DND-41 (cell line): ENCODE measurements around the gene ABHD16B.

Experiments
- ATAC-seq: fragments of 200-7000 bp; cut with Tn5 transposase; 3 replicates; pipeline ENCODE4 v1.9.1; 2021; ENCODE audit warnings: low read depth; ENCODE audit not compliant: insufficient read depth
- DNase-seq: peaks from one replicate; pipeline ENCODE4 v3.0.0-alpha.2; 2020
- H2AFZ ChIP-seq: 2 replicates; pipeline ENCODE4 v1.6.0; 2012; ENCODE audit warnings: low read depth, low read length
- H3K27ac ChIP-seq: 2 replicates; pipeline ENCODE4 v1.5.1; 2012; ENCODE audit warnings: low read length, inconsistent platforms
- H3K27me3 ChIP-seq: fragments of 200-600 bp; sonication (generic); 2 replicates; pipeline ENCODE4 v1.6.0; 2012; ENCODE audit warnings: low read length, mild to moderate bottlenecking, inconsistent platforms; ENCODE audit not compliant: insufficient read depth, poor library complexity
- H3K36me3 ChIP-seq: 2 replicates; pipeline ENCODE4 v1.5.1; 2012; ENCODE audit warnings: low read length, inconsistent platforms; ENCODE audit not compliant: insufficient read depth
- H3K4me1 ChIP-seq: 2 replicates; pipeline ENCODE4 v1.5.1; 2012; ENCODE audit warnings: mild to moderate bottlenecking, low read length; ENCODE audit not compliant: insufficient read depth
- H3K4me2 ChIP-seq: 2 replicates; pipeline ENCODE4 v1.6.0; 2012; ENCODE audit warnings: mild to moderate bottlenecking, moderate library complexity, low read length, inconsistent platforms; ENCODE audit not compliant: insufficient read depth
- H3K4me3 ChIP-seq, 2 experiments: fragments of 200-600 bp in 1 of 2; shearing (Covaris generic) in 1 of 2; 2 replicates each; pipeline ENCODE4 v1.5.1; 2012 to 2016; ENCODE audit warnings: inconsistent platforms in 2 of 2, low read length in 2 of 2, mild to moderate bottlenecking in 2 of 2, low read depth in 1 of 2, moderate library complexity in 1 of 2
- H3K79me2 ChIP-seq: 2 replicates; pipeline ENCODE4 v1.6.0; 2012; ENCODE audit warnings: low read length, inconsistent platforms; ENCODE audit not compliant: insufficient read depth
- H3K9ac ChIP-seq: 2 replicates; pipeline ENCODE4 v1.6.0; 2012; ENCODE audit warnings: low read depth, mild to moderate bottlenecking, inconsistent platforms, low read length, moderate library complexity
- H3K9me3 ChIP-seq: 2 replicates; pipeline ENCODE4 v1.5.1; 2012; ENCODE audit warnings: low read length, moderate library complexity, mild to moderate bottlenecking, inconsistent platforms; ENCODE audit not compliant: insufficient read depth, severe bottlenecking
- H4K20me1 ChIP-seq: 2 replicates; pipeline ENCODE4 v1.6.0; 2012; ENCODE audit warnings: low read length; ENCODE audit not compliant: insufficient read depth
- CTCF ChIP-seq: IDR thresholded peaks from 2 replicates; pipeline ENCODE4 v1.5.1; 2012; ENCODE audit warnings: borderline replicate concordance, low read length, moderate library complexity, mild to moderate bottlenecking; ENCODE audit not compliant: poor library complexity, severe bottlenecking; ENCODE audit errors: extremely low read depth
- EZH2 ChIP-seq: IDR thresholded peaks from 3 replicates; pipeline ENCODE4 v1.6.1; 2012; ENCODE audit warnings: borderline replicate concordance, low read depth, mild to moderate bottlenecking, moderate library complexity, low read length, inconsistent platforms; ENCODE audit not compliant: severe bottlenecking

Gene ABHD16B

DNA sequence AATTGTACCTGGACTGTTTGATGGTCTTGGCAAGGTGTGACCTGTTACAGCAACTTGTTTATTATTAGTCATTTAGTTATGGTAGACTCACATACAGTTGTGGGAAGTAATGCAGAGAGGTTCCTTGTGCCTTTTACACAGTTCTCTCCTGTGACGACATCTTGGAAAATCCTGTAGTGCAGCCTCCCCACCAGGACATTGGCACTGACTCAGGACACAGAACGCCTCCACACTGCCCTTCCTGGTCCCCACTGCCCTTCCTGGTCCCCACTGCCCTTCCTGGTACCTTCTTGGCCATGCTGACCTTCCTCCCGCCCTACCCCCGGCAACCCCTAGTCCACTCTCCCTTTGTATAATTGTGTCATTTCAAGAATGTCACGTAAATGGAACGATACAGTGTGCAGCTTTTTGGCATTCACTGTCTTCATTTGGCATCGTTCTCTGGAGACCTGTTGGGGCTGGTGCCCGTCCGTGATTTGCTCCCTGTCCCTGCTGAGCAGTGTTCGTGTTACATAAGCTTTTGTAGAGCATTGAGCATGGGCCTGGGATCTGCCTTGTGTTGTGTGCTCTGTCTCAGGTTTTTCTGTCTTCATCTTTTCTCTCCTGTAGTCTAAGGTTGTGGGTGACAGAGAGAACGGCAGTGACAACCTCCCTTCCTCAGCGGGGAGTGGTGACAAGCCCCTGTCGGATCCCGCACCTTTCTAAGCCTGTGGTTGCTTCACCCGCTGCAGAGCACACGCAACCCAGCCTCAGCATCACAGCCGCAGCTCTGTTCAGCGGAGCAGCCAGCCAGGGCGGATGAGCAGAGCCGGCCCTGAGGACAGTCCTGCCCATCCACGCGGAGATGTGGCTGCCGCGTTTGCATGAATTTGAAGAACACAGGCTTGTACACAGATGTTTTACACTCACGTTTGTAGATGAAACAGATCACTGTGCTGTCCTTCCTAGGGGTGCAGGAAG lies 28.2 kb downstream of the ABHD16B start:
- Histone ChIP-seq H4K20me1 (peaks cover 26% of the 10 kb centered on the region), H3K27me3 (no peaks in the 10 kb centered on the region), H3K27ac (no peak overlapping the region), H3K4me3 (no peak overlapping the region), H3K4me1 (peaks cover 3% of the 10 kb centered on the region), H3K9ac (no peak overlapping the region), H3K4me2 (no peak overlapping the region), H2AFZ (no peak overlapping the region), H3K9me3 (no peaks in the 10 kb centered on the region), H3K36me3 (peaks cover 62% of the 10 kb centered on the region), H3K79me2 (no peaks in the 10 kb centered on the region)
- DNase-seq (no peak), ATAC-seq (no peak)
- TF ChIP-seq CTCF (no peak), EZH2 (no peak)

GRCh38 chr20:63890201-63890576 lies 28.9 kb downstream of the ABHD16B start:
- H3K27me3 ChIP-seq, result no peaks in the 10 kb centered on the region
- H3K36me3 ChIP-seq, result peaks cover 55% of the 10 kb centered on the region
- no peak overlapping the region for H3K9ac ChIP-seq
- no peak overlapping the region for H3K27ac ChIP-seq
- no peaks in the 10 kb centered on the region for H3K79me2 ChIP-seq
- H4K20me1 ChIP-seq, result peaks cover 22% of the 10 kb centered on the region; the same call in 1 of the 2 replicates
- ATAC-seq, result no peak
- TF ChIP-seq EZH2 (no peak), CTCF (no peak)
- no peaks in the 10 kb centered on the region for H3K9me3 ChIP-seq
- no peak overlapping the region for H2AFZ ChIP-seq
- no peak for DNase-seq
- peaks cover 6% of the 10 kb centered on the region for H3K4me1 ChIP-seq
- H3K4me3 ChIP-seq, result no peak overlapping the region
- H3K4me2 ChIP-seq, result no peak overlapping the region

GRCh38 chr20:63890616-63891015 lies 29.3 kb downstream of the ABHD16B start:
- peaks cover 24% of the 10 kb centered on the region; the same call in 1 of the 2 replicates for H4K20me1 ChIP-seq
- TF ChIP-seq EZH2 (no peak), CTCF (no peak)

More at GRCh38 chr20:63890616-63891015, 29.3 kb downstream of the ABHD16B start:
- Histone ChIP-seq H3K9me3 (no peaks in the 10 kb centered on the region), H3K4me3 (no peak overlapping the region), H3K4me1 (peaks cover 6% of the 10 kb centered on the region), H3K9ac (no peak overlapping the region), H3K79me2 (peaks cover 4% of the 10 kb centered on the region), H3K27me3 (no peaks in the 10 kb centered on the region), H2AFZ (no peak overlapping the region), H3K27ac (no peak overlapping the region), H3K36me3 (peaks cover 51% of the 10 kb centered on the region), H3K4me2 (no peak overlapping the region)
- ATAC-seq (no peak), DNase-seq (no peak)
